CD14-positive monocyte (primary cell): ENCODE measurements around the gene RRAS. TPM values are rescaled to one million over a fixed set of nuclear protein-coding genes. Genes with fewer than 3 reads are reported as not detected.
A peak's percentile ranks its signal among the peaks of the same experiment; 100 is the strongest.

Experiments
- DNase-seq, 3 donors: peaks; one replicate each; pipeline ENCODE4 v3.0.0-alpha.2; 2011 to 2022
- H2AFZ ChIP-seq: 2 replicates; pipeline ENCODE4 v1.6.0; 2012; ENCODE audit warnings: mild to moderate bottlenecking, low read depth, low read length, inconsistent platforms; ENCODE audit not compliant: insufficient read depth, poor library complexity, severe bottlenecking
- H3K27ac ChIP-seq, 2 donors: 1 replicate in 1 of 2; 2 replicates in 1 of 2; pipeline ENCODE4 v1.5.1; 2012 to 2013; ENCODE audit warnings: low read length in 2 of 2, control low read depth in 1 of 2, inconsistent platforms in 1 of 2, low read depth in 1 of 2, mild to moderate bottlenecking in 1 of 2
- H3K27me3 ChIP-seq, 2 donors: one replicate each; pipeline versions ENCODE4 v1.6.0 to v1.6.1; 2011 to 2013; ENCODE audit warnings: low read length in 2 of 2; ENCODE audit not compliant: control insufficient read depth in 2 of 2, insufficient read depth in 2 of 2
- H3K36me3 ChIP-seq, 2 donors: replicated peaks in 1 of 2; 1 replicate in 1 of 2; 2 replicates in 1 of 2; pipeline versions ENCODE4 v1.5.1 to v1.6.1; 2012 to 2013; ENCODE audit warnings: low read length in 2 of 2, control low read depth in 1 of 2, inconsistent platforms in 1 of 2, mild to moderate bottlenecking in 1 of 2; ENCODE audit not compliant: insufficient read depth in 2 of 2, control insufficient read depth in 1 of 2
- H3K4me1 ChIP-seq, 2 donors: 1 replicate in 1 of 2; 2 replicates in 1 of 2; pipeline versions ENCODE4 v1.5.1 to v1.6.1; 2012 to 2013; ENCODE audit warnings: low read length in 2 of 2, control low read depth in 1 of 2, inconsistent platforms in 1 of 2, mild to moderate bottlenecking in 1 of 2, moderate library complexity in 1 of 2; ENCODE audit not compliant: insufficient read depth in 2 of 2, control insufficient read depth in 1 of 2
- H3K4me2 ChIP-seq: replicated peaks from 2 replicates; pipeline ENCODE3; 2012; ENCODE audit warnings: low read length, moderate library complexity, mild to moderate bottlenecking; ENCODE audit not compliant: poor library complexity, severe bottlenecking; ENCODE audit errors: extremely low read depth
- H3K4me3 ChIP-seq, 3 experiments: fragments of 200-600 bp in 1 of 3; sonication (generic) in 1 of 3; replicated peaks in 1 of 3; 1 replicate in 2 of 3; 2 replicates in 1 of 3; pipeline ENCODE4 v1.5.1; 2011 to 2013; ENCODE audit warnings: low read length in 3 of 3, mild to moderate bottlenecking in 3 of 3, control low read depth in 2 of 3, low read depth in 2 of 3, inconsistent platforms in 1 of 3, moderate library complexity in 1 of 3
- H3K79me2 ChIP-seq: 2 replicates; pipeline ENCODE4 v1.6.0; 2012; ENCODE audit warnings: mild to moderate bottlenecking, control low read depth, inconsistent platforms, low read length, moderate library complexity; ENCODE audit not compliant: insufficient read depth
- H3K9ac ChIP-seq: 2 replicates; pipeline ENCODE4 v1.6.0; 2017; ENCODE audit warnings: low read length, mild to moderate bottlenecking; ENCODE audit not compliant: insufficient read depth, poor library complexity, severe bottlenecking
- H3K9me3 ChIP-seq, 2 donors: replicated peaks in 1 of 2; 1 replicate in 1 of 2; 2 replicates in 1 of 2; pipeline versions ENCODE4 v1.5.1 to v1.6.1; 2012 to 2013; ENCODE audit warnings: low read length in 2 of 2, control low read depth in 1 of 2; ENCODE audit not compliant: control insufficient read depth in 1 of 2, insufficient read depth in 1 of 2
- H4K20me1 ChIP-seq: 2 replicates; pipeline ENCODE4 v1.6.0; 2012; ENCODE audit warnings: mild to moderate bottlenecking, low read length, control low read depth, moderate library complexity; ENCODE audit not compliant: insufficient read depth
- H3K27ac Mint-ChIP-seq, 7 donors: one replicate each; pipeline ENCODE4 v1.8.0; 2020; ENCODE audit warnings: mild to moderate bottlenecking in 7 of 7, mixed read lengths in 7 of 7, moderate library complexity in 6 of 7, inconsistent platforms in 2 of 7
- H3K27me3 Mint-ChIP-seq, 3 donors: one replicate each; pipeline ENCODE4 v1.8.0; 2021 to 2022; ENCODE audit warnings: low read depth in 3 of 3, mild to moderate bottlenecking in 3 of 3, mixed read lengths in 3 of 3, moderate library complexity in 3 of 3, inconsistent platforms in 1 of 3
- H3K36me3 Mint-ChIP-seq, 2 donors: one replicate each; pipeline ENCODE4 v1.8.0; 2020; ENCODE audit warnings: mixed read lengths in 2 of 2, inconsistent platforms in 1 of 2, mild to moderate bottlenecking in 1 of 2
- H3K4me1 Mint-ChIP-seq: one replicate; pipeline ENCODE4 v1.8.0; 2020; ENCODE audit warnings: mild to moderate bottlenecking, mixed read lengths
- H3K4me3 Mint-ChIP-seq, 2 donors: one replicate each; pipeline ENCODE4 v1.8.0; 2020; ENCODE audit warnings: mild to moderate bottlenecking in 2 of 2, mixed read lengths in 2 of 2, moderate library complexity in 1 of 2
- H3K9me3 Mint-ChIP-seq, 7 donors: one replicate each; pipeline ENCODE4 v1.8.0; 2020 to 2022; ENCODE audit warnings: mixed read lengths in 7 of 7, mild to moderate bottlenecking in 6 of 7, moderate library complexity in 6 of 7, inconsistent platforms in 2 of 7
- WGBS: methylation state at CpG from one replicate; pipeline ENCODE4 v1.1.5; 2013; ENCODE audit warnings: missing lambda C conversion rate; ENCODE audit not compliant: insufficient coverage; 5-methylcytosine and 5-hydroxymethylcytosine counted together
- intact Hi-C, 2 donors: fragments of 100-400 bp; cut with micrococcal nuclease; formaldehyde crosslinking; loops; one replicate each; pipeline versions ENCODE4 v1.15.0 to v1.15.1; 2023
- polyA plus RNA-seq, 3 donors: library from polyadenylated mRNA; depleted of rRNA in 1 of 3; unstranded in 2 of 3; stranded (reverse) in 1 of 3; fragments of 300-500 nt in 2 of 3; fragments of >200 nt in 1 of 3; fragmentation: Illumina TruSeq in 2 of 3; gene quantifications; 1 replicate in 2 of 3; 2 replicates in 1 of 3; pipeline ENCODE4 v1.2.3, GENCODE V29; 2012 to 2021
- TF ChIP-seq, protein P1 (sequence below): fragments of 200-600 bp; IDR thresholded peaks from one replicate; pipeline ENCODE4 v1.8.0; 2022; ENCODE audit warnings: antibody characterized with exemption, mild to moderate bottlenecking

Gene RRAS
- polyA plus RNA-seq, 3 donors = 74.9 to 91.7 (median 80.0) TPM

DNA sequence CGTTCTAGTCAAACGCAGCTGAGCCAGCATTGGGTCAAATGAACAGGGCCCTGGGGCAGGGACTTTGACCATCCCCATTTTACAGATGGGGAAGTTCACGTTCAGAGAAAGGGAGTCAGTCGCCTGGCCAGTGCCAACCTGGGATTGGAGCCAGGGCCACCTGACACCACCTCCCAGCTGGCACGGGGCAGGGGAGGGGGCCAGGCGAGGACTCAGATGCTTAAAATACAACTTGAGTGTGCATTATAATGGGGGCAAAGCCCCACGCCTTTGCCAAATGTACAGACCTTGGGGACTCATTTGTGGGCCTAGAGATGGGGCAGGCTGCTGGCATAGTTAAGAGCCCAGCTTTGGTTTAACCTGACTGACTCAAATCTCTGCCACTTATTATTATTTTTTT is 34.3 kb downstream of the RRAS start:
- TF ChIP-seq, protein P1, sequence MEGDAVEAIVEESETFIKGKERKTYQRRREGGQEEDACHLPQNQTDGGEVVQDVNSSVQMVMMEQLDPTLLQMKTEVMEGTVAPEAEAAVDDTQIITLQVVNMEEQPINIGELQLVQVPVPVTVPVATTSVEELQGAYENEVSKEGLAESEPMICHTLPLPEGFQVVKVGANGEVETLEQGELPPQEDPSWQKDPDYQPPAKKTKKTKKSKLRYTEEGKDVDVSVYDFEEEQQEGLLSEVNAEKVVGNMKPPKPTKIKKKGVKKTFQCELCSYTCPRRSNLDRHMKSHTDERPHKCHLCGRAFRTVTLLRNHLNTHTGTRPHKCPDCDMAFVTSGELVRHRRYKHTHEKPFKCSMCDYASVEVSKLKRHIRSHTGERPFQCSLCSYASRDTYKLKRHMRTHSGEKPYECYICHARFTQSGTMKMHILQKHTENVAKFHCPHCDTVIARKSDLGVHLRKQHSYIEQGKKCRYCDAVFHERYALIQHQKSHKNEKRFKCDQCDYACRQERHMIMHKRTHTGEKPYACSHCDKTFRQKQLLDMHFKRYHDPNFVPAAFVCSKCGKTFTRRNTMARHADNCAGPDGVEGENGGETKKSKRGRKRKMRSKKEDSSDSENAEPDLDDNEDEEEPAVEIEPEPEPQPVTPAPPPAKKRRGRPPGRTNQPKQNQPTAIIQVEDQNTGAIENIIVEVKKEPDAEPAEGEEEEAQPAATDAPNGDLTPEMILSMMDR = no peak
- Histone ChIP-seq H3K27me3 (no peaks in the 10 kb centered on the region), H3K9me3 (no peaks in the 10 kb centered on the region), H3K36me3 (peaks cover 60 to 92% of the 10 kb centered on the region in 2 donors), H2AFZ (no peak overlapping the region), H3K4me1 (no peaks in the 10 kb centered on the region), H3K4me2 (no peak overlapping the region), H3K79me2 (peaks cover 91% of the 10 kb centered on the region), H4K20me1 (peaks cover 93% of the 10 kb centered on the region), H3K9ac (no peak overlapping the region), H3K27ac (peak overlapping the region in 1 of 2 donors; percentile 32), H3K4me3 (no peak overlapping the region)
- DNase-seq = no peak
- WGBS = 88% methylated on average over 5 of the region's 7 CpGs
- H3K36me3 Mint-ChIP-seq = peaks cover 45 to 96% of the 10 kb centered on the region in 2 donors
- intact Hi-C loops = no loop called here
- H3K27ac Mint-ChIP-seq = peak overlapping the region in 4 of 7 donors; percentile 42 to 77 (median 56)
- no peak overlapping the region for H3K4me3 Mint-ChIP-seq
- H3K4me1 Mint-ChIP-seq = peaks cover 7% of the 10 kb centered on the region
- no peaks in the 10 kb centered on the region for H3K27me3 Mint-ChIP-seq
- no peaks in the 10 kb centered on the region for H3K9me3 Mint-ChIP-seq

DNA sequence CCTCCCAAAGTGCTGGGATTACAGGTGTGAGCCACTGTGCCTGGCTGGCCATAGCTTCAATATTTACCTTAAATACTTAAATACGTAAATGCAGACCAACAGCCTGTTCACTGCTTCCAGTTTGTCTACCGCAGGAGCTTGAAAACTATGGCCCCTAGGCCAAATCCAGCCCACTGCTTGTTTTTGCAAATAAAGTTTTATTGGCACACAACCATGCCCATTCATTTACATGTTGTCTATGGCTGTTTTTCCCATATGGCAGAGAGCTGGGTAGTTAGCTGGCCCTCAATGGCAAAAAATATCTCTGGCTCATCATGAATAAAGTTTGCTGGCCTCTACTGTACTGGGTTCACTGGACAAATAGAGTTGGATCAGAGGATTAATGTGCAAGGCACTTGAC is 37.1 kb downstream of the RRAS start:
- no peaks in the 10 kb centered on the region for H3K4me1 ChIP-seq
- peaks cover 7% of the 10 kb centered on the region for H3K4me1 Mint-ChIP-seq
- 100% methylated on average over 1 of the region's 2 CpGs for WGBS
- no peak overlapping the region for H3K27ac Mint-ChIP-seq
- H3K27me3 ChIP-seq = no peaks in the 10 kb centered on the region
- TF ChIP-seq, protein P1 = no peak
- intact Hi-C loops = no loop called here
- H3K9ac ChIP-seq = no peak overlapping the region
- no peaks in the 10 kb centered on the region for H3K9me3 Mint-ChIP-seq
- no peak overlapping the region for H3K4me3 ChIP-seq
- peaks cover 74 to 93% of the 10 kb centered on the region in 2 donors for H3K36me3 ChIP-seq
- no peak overlapping the region for H3K4me3 Mint-ChIP-seq
- no peak for DNase-seq
- H3K9me3 ChIP-seq = no peaks in the 10 kb centered on the region
- H3K4me2 ChIP-seq = no peak overlapping the region
- H2AFZ ChIP-seq = no peak overlapping the region
- peaks cover 50 to 95% of the 10 kb centered on the region in 2 donors for H3K36me3 Mint-ChIP-seq
- H3K27me3 Mint-ChIP-seq = peaks cover 0 to 3% (median 0%) of the 10 kb centered on the region in 3 donors
- H3K27ac ChIP-seq = no peak overlapping the region
- peaks cover 79% of the 10 kb centered on the region for H3K79me2 ChIP-seq
- H4K20me1 ChIP-seq = peaks cover 88% of the 10 kb centered on the region
